HuH-7.5 (cell line): ENCODE results near the gene ZNF22.
"Not testable (repeated sequence)": the region's sequence is repeated elsewhere in the genome, so short reads cannot be mapped to it uniquely, and the experiment has no call there.

Experiments
- DNase-seq: peaks from one replicate; pipeline ENCODE4 v3.0.0; 2011; ENCODE audit warnings: low spot score

Gene ZNF22

DNA sequence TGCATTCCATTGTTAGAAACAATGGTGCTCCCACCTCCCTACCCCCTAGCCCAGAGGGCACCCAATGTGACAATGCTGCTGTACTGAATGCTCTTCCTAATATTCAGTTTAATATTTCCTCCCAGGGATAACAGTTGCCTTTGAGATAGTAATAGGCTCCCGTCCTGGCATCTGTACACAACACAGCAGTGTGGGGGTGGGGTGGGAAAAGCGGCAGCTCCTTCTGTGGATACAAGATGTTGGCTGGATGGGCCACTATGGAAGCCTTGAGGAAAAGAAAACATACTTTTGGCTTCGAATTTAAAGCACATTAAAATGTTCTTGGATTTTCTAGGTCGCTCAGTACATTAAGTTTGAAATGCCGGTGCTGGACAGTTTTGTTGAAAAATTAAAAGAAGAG is 9.2 kb upstream of the ZNF22 start:
- no peak for DNase-seq

DNA sequence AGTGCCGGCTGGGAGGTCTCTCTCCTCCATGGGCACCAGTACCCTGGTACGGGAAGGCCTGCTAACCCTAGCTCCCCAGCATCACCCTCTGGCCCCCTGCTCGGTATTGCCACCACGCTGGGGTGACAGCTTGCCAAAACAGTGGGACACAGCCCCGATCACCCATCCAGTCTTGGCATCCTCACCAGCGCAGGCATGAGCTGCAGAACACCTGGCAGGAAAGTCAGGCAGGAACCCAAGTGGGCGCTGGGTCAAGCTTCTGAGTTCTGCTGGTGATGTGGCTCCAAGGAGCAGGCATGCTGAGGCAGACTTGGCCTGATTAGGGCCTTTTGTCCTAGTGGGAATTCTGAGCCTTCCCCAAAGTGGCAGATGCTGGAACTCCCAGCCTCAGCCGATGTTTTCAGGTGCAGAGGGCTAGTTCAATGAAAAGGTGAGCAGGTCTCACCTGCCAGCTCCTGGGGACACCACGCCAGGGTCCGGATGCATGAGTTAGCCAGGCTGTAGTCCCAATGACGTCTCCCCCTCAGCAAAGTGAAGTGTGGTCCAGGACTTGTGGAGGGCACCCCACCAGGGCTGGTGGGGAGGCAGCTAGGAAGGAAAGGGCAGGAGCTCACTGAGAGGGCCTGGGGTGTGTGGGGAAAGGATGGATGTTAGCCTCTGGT is 8.5 kb upstream of the ZNF22 start:
- DNase-seq: no peak

DNA sequence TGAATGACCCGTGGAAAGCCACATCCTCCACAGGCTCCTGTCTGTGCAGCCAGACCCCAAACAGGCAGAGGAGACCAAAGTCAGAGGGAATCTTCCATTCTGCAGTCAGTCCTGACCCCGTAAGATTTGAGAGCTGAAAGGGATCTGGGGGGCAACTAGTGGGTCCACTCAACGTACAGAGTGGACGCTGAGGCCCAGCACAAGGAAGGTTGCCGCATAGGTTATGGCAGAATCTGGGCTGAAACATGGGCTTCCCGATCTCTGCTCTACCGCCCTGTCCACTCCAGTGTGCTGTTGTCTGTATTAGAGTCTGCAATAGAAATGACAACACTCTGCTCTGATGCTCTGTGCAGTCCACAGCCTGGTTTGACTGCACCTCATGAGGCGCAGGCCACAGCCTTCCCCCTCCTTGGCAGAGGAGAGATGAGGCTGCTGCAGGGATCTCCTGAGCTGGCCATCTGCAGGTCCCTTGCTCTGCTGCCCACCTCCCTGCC is 7.9 kb upstream of the ZNF22 start:
- no peak for DNase-seq

DNA sequence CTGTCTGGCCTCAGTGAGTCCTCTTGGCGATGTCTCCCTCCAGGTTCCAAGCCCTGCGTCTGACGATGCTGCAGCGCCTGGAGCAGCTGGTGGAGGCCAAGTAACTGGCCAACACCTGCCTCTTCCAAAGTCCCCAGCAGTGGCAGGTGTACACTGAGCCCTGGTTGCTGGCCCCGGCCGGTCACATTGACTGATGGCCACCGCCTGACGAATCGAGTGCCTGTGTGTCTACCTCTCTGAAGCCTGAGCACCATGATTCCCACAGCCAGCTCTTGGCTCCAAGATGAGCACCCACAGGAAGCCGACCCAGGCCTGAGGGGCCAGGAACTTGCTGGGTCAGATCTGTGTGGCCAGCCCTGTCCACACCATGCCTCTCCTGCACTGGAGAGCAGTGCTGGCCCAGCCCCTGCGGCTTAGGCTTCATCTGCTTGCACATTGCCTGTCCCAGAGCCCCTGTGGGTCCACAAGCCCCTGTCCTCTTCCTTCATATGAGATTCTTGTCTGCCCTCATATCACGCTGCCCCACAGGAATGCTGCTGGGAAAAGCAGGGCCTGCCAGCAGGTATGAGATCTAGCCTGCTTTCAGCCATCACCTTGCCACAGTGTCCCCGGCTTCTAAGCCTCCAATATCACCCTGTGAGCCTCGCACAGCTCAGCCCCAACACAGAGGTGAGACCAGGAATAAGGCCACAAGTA is 7.3 kb upstream of the ZNF22 start:
- DNase-seq: no peak

DNA sequence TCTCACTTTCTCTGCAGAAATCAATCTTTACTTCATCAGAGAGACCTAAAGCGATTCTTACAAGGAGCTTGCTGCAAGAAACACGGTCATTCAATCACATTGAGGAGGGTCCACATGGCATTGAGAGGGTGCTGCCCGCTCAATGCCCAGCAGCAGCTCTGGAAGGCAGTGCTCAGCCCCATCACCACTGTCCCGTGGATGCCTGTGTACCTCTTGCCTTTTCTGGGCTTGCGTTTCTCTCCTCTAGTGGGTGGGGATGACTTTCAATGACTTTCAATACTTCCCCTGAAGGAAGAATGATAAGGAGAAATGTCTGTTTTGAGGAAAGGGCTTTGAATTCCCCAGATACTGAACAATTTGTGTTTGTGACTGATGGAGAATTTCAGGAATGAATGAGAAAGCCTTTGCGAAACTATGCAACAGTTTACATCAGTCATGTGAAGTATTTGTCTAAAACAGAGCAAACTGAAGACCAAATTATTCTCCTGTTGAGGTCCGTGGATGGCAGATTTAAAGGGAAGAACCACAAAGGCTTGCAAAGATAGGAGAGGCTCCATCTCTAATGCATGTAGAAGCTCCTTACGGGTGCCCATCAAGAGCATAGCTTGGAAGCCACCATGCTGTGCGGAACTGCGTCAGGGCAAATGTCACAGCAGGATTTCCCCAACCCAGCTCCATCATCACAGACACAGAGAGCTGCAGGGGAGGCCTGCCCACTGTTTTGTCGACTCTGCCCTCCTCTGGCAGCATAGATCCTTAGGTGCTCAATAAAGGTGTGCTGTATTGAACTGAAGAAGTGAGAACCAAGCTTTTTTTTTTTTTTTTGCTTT is 6.6 kb upstream of the ZNF22 start:
- no peak for DNase-seq

DNA sequence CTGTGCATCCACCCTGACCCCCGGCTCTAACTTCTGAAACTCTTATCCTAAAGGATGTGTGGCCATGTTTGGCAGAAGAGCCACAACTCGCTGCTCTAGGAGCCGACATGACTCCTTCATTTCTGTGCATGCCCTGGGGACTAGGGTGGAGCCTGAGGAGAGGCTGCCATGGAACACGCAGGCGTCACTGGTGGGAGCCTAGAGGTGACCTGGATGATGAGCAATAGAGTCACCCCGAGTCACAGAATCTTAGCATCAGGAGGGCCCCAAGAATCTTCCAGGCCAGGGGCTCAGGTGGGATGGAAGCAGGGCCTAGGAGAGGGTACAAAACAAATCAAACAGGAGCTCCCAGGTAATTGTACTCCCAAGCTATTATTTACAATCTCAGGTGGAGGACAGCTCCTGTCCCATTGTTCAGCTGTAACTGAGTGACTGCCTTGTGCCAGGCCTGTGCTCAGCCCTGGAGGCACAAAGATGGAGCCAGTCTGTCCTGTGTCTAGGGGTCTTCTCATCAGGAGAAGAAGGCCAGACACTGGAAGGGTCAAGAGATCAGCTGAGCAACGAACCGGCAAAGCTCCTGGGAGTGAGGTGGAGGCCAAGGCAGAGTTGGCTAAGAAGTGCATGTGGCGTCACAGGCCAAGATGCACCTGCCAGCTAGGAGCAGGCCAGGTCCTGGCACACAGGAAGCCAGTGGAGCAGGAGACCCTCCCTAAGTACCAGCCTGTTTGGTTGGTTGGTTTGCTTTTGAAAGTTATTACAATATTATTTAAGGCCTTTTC is 5.8 kb upstream of the ZNF22 start:
- no peak for DNase-seq

DNA sequence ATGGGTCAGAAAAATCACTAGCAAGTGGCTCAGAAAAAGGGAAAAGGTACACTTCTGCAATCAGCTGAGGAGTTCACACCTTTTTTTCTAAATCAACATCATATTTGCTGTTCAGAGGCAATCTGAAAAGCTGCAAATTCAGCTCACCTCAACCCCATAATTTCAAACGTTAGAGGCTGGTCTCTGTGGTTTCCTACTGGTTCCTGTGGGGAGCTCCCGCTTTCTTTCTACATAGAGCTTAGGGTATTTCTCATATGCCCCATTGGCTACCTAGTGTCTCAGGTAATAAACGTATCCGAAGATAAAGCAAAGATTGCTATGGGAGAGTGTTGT is 5.2 kb upstream of the ZNF22 start:
- DNase-seq: no peak

DNA sequence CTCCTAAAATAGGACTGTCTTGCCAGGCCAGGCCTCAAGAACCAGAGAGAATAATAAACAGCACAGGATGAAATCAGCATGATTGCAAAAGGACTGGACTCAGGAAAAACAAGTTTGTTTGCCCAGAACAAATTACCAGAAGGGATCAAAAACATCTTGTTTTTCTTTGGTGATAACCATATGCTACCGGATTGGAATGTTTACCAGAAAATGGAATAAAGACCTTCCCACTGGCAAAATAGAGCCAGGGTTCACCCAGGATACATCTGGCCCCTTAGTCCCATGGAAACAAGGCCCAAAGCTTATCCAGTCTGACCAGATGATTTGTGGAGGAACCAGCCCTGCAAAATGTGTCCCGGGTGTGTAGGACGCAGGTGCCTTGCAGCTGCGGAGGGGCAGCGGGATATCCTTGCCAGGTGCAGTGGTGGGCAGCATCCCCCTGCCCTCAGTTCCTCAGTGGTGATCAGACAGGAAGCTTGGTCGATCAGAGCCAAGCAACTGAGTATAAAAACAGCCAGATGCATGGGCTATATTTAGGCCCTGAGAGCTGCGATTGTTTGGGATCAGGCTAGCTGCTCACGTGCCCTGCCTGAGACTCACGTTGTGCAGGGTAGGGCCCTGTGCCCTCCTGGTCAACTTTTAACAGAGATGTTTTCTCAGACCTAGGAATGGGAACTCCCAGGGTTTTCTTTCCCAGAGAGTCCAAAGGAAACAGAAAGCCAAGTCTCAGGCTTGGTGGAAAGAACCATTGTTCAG is 4.6 kb upstream of the ZNF22 start:
- DNase-seq: no peak

DNA sequence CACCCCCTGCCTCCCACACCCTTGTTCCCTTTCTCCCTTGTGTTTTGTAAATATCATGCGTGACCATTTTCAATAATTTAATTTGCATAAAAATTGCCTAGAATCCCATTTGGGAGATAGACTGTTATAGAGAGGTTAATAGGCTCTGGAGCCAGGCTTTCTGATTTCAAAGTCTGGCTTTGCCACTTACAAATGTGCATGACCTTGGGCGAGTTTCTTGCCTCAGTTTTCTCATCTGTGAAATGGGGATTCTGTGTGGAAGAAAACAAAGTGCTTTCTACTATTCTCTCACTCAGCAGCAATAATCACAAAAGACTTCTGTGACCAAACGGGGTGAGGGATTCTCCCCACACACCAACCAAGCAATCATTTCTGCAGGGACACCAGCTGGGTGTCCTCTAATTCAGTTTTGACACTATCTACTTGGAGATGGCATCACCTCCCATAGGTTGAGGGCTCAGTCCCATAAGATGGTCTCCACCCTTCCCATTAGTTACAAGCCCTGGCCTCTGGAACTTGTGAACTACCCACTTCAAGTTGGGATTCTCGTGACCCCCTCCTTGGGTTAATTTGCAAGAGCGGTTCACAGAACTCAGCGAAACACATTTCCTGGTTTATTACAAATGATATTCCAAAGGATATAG is 3.5 kb upstream of the ZNF22 start:
- no peak for DNase-seq

DNA sequence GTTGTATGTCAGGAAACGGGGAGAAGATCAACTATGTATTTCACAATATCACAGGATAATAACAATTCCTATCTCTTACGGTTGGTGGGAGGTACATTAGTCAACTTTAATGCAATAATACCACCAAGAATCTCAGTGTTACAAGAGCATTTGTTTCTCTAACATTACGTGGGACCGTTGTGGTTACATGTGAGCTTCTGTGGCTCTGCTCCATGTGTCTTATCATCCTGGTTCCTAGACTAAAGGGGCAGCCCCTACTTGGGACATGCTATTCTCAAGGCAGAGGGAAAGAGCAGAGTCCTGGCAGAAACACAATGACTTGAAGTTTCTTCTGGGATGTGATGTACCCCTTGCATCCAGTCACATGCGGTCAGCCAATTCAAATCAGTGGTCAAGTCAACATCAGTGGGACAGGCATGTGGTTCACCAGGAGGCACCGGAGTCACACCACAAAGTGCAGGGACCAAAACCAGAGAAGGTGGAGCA is 2.5 kb upstream of the ZNF22 start:
- no peak for DNase-seq

DNA sequence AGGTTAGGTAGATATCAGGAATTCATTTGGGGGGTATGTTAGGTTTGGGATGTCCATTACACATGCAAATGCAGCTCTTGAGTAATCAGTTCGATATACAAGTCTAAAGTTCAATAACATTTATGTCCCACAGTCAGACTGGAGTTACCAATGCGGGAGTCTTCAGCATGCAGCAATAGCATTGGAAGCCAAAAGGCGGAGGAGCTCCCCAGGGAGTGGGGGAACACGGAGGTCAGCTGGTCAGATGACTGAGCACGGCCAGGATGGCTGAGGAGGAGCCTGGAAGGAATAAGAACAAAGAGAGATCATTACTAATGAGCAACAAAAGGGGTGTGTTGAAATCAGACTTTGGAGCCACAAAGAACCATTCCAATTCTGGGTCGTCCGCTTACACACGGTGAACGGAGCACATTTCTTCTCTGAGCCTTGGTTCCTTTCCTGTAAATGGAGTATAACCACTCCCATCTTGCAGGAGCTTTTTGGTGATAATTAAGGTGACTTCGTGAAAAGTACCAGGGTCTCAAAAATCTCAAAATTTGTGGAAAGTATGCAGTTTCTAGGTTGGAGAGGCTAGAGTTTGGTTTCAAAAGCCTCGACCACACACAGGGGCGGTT is 478 bp upstream of the ZNF22 start:
- DNase-seq: peak; percentile 36

DNA sequence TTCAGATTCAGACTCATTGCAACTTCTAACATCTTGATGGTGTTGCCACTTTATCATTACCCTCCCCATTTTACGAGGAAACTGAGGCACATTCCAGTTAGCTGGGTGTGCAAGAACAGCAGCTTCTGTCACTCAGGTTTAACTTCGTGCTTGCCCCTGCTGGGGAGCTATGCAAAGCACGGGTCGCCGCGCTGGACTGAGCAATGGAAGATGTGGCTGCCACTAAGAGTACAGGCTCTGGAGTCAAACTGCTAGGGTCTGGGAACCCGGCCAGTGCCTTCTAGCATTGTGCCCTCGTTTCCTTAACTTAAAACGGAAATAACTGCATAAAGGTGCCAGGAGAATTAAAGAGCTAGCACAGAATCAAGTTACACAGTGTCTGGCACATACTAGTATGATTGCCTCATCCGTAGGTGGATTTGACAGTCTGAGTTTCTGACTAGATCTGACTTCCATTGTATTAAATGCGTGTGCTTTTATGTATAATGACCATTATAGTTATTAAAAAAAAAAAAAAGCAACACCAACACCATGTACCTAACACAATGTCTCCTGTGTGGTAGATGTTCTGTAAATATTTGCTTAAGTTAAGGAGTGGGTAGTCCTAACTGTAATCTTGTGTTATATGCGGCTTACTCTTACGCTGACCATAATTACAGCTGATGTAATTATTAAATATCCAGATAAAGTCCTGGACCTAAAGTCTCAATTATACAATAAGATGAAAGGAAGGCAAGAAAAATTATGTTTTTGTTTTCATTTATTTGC is 842 bp downstream of the ZNF22 start:
- DNase-seq: peak; percentile 54

DNA sequence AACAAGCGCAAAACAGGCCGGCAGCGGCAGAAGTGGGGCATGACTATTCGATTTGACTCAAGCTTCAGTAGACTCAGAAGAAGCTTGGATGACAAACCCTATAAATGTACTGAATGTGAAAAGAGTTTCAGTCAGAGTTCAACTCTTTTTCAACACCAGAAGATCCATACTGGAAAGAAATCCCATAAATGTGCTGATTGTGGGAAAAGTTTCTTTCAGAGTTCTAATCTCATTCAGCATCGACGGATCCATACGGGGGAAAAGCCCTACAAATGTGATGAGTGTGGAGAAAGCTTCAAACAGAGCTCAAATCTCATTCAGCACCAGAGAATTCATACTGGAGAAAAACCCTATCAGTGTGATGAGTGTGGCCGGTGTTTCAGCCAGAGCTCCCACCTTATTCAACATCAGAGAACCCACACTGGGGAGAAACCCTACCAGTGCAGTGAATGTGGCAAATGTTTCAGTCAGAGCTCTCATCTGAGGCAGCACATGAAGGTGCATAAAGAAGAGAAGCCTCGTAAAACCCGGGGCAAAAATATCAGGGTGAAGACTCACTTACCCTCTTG is 2.8 kb downstream of the ZNF22 start:
- no peak for DNase-seq

DNA sequence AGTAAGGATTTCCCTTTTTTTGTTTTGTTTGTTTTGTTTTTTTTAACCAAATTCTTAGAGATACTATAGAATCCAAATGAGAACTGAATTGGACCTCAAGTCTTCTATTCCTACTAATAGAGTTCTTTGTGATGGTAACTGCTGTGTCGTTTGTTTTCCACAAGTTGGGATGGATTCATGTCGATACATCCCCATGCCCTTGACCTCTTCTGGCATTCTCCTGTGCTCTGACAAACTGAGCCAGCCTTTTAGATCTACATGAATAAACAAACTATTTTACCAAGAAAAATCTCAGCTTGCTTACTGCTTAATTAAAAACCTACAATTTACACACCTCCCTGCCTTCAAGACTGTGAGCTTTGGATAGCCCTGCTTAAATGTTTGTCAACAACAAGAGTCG is 3.9 kb downstream of the ZNF22 start:
- DNase-seq: no peak

DNA sequence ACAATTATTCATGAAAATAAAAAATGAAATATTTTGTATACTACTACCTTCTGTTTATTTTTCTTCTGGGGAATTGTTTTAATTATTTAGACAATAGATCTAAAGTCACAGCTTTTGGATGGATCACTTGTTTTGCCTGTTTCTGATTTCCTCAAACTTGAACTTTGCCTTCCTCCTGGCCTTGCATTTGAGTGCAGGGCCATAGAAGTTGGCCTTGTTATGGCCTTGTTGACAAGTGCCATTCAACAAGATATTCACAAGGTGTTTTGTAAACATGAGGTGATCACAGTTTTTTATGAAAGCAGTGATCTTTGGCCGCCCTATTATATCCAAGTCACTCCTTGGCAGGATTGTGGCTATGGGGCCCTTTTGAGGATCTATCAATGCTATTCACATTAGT is 4.6 kb downstream of the ZNF22 start:
- DNase-seq: no peak

DNA sequence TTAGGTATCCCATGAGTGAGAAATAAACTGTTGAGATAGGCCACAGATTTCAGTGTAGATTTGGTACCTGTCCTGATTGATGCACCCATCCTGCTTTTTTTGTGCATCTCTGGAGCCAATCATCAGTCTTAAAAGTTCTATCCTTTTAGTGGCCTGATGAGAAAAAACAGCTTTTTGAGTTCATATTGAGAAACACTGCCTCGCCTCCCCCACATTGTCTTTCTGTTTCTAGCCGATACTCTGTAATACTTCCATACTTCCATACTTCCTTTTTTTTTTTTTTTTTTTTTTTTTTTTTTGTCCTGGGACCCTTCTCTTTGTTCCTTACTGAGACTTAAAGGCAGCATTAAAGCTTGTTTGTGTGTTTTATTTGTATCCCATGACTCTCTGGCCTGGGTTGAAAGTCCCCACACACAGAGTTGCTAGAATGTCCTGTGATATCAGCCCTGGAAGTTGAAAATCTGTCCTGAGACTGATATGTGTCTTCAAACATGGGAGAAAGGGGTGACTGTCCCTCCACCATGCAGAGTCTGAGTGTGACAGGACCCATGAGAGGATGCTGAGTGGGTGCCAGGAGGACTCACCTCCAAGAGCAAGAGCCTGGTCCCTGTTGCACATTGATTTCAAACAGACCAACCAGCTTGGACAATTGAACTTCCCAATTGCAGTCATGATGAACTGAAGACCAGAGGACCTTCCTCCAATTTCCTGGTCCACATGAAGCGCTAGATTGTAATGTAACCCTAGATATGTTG is 5.7 kb downstream of the ZNF22 start:
- no peak for DNase-seq

DNA sequence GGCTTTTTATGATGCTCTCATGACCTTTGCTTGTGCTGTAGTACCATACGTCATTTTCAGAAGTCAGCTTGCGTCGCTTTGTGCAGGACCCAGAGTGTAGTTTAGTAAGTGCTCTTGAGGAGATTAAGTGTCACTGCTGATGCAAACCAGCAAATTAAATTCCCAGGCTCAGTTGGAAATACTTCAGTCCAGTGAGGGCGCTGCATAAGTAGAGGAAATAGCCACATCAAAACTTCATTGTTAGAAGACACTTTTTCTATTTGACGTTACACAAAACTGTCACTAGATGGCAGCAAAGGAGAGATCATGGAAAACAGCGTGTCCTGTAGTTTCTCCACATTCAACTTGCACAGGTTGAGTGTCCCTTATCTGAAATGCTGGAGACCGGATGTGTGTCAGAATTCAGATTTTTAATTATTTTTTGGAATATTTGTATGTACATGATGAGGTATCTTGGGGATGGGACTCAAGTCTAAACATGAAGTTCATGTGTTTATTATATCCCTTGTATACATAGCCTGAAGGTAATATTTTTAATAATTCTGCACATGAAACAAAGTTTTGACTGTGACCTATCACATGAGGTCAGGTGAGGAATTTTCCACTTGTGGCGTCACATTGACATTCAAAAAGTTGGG is 7.9 kb downstream of the ZNF22 start:
- no peak for DNase-seq

DNA sequence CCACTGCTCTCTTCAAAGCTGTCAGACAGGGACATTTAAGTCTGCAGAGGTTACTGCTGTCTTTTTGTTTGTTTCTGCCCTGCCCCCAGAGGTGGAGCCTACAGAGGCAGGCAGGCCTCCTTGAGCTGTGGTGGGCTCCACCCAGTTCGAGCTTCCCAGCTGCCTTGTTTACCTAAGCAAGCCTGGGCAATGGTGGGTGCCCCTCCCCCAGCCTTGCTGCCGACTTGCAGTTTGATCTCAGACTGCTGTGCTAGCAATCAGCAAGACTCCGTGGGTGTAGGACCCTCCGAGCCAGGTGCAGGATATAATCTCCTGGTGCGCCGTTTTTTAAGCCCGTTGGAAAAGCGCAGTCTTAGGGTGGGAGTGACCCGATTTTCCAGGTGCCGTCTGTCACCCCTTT is 13.8 kb downstream of the ZNF22 start:
- DNase-seq: not testable (repeated sequence)
